ENCODE results near the gene SRGAP2B.
"Not testable (repeated sequence)": the region's sequence is repeated elsewhere in the genome, so short reads cannot be mapped to it uniquely, and the experiment has no call there.

The SRGAP2B gene

DNA sequence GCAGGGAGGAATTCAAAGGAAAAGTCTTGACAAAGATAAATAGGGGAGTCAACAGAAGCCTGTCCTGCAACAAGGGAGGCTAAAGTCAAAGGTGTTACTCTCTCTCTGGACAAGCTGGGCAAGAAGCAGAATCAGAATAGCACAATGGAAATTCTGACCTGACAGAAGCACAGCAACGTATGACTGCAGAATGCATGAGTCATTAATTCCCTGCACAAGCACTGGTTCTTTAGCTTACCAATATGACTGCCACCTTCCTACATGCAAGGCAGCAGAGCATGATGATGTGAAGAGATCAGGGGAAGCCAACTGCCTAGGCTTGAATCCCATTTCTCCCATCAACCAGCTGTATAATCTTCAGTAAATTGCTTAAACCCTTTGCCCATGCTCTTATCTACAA is 153.4 kb downstream of the SRGAP2B start:
- DNase-seq = not testable (repeated sequence)

DNA sequence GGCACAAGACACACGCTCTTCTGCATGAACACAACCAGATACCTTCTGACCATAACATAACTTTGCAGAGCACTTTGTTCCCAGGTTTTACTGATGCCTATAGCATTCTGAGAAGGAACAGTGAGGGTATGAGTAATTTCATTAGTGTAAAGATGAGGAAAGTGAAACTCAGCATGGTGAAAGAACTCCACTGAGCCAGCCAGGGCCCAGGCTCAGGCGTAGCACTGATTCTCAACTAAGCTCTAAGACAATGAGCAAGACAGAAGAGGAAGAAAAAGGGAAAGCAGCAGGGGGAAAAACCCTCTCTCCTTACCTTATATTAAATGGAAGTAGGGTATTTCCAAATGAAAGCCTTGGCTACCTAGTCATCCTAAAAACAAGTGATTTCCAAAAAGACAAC is 155.1 kb downstream of the SRGAP2B start:
- not testable (repeated sequence) for DNase-seq

DNA sequence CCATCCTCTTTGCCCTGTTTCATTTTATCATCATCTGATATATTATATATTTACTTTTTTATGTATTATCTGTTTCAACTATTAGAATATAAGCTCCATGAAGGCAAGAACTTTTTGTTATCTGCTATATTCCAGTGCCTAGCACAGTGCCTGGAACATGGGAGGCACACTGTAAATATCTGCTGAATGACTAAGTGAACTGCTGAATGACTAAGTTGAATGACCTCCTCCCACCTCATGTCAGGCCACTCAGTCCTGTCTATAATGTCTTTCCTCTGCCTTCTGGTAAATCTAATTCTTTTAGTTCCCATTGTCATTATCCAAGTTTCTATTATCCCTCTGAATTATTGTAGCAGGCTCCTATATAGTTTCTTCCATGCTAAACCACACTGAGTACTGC is 156.5 kb downstream of the SRGAP2B start:
- DNase-seq = not testable (repeated sequence)

DNA sequence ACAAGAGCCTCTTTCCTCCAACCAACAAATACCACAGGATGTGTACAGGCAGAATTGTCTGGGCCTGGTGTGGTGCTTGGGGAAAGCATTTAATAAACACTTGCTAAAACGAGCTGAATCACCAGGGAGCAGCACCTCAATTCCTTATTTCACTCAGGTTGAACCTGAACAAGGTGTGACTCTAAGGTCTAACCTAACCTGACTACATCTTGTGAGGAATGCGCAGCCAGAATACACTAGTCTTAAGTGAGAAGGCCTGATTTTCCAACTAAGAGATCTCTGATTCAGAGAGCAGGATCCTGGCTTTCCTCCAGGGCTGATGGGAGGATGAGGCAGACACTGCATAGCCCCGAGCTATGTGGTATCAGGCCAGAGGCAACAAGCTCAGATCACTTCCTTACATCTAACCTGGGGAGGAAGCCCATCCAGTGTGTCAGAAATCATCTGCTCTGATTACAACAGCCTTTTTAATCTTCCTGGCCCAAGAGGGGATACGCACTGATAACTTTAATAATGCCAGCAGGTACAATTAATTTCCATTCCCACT is 158.9 kb downstream of the SRGAP2B start:
- DNase-seq = not testable (repeated sequence)

DNA sequence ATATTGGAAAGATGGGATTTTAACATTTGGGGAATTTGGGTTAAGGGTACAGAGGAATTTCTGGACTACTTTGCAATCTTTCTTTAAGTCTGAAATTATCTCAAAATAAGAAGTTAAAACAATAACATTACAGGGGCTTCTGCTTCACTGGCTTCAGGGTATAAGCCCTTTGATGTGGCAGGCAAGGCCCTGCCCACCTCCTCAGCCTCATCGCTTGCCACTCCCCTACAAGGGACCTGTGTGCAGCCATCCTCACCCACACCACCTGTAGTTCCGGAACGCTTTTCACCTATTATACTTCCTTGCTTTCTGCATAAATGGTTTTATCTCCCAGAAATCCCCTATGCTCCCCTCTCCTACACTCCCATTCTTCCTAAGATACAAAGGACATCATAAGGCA is 159.8 kb downstream of the SRGAP2B start:
- not testable (repeated sequence) for DNase-seq

DNA sequence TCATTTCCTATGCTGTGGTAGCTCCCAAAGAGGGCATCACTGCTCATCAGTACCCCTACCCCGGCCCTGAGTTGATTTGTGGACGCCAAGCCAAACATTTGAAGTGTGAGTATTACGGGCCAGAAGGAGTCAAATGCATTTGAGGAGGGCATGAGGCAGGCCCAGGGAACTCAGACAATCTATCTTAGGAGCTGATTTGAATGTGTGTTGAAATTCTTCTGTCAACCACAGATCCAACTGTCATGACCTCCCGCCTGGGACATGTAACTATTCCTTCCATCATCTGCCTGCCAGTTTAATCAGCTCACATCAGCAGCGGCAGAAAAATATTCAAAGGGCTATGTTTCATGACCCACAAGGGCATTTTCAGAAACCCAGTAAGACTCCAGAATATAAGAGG is 162.1 kb downstream of the SRGAP2B start:
- not testable (repeated sequence) for DNase-seq

DNA sequence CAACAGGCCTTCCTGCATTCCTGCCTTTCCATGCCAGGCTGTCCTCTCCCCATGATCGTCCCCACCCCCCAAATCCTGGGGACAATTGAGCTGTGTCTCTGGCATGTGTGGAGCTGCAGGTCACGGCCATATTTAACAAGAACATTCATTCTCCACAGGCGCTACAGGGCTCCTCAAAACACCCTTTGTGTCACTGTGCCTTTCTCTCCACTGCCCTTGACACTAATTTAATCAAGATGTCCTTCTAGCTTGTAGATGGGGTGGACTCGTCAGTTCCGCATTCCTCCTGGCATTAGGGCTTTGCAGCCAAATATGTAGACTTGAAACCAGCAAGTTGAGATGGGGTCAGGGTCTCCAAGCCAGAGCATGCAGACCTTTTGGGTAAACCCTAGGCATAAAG is 163.0 kb downstream of the SRGAP2B start:
- not testable (repeated sequence) for DNase-seq

DNA sequence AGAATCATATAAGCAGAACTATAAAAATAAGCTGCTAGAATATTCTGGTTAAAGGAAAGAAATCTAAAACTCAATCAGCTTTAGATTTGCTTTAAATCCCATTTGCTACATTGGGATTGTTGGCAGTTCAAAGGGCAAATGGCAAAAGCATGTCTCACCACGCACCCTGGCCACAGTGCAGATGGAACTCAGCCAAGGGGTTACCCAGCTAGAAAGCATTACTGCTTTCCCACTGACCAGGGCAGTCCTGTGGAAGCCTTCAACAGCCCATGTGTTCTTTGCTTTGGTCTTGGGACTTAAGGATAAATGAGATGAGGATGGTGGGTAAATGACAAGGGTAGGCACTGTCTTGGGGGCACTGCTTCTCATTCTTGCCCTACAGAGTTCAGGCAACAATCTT is 163.6 kb downstream of the SRGAP2B start:
- not testable (repeated sequence) for DNase-seq

DNA sequence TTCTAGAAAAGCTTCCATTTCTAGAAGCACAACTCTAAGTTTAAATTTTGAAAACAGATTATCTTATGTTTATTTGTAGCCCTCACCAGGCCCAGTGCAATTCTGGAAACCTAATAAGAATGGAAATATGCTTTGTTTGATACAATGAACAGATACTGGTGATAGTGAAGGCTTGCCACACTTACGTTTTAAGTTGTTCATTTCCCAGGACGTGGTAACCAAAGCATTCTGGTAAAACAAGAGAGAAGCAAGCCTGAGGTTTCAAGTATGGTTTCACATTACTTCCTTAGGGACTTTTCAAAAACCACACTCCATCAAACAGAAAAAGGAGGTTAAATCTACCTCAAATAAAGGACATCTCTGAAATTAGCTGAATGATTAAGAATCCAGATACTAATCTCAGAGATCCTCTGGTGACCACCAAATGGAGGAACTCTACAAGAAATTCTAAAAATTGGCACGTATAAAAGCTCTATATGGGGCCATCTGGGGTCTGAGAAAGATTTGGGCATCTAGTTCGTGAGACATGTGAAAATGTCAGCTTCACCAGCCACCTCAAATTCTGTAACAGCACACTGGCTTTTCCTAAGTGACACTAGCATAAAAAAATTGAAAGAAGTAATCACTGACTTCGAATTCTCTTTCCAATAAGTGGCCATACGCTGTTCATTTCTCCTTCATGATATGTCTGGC is 164.9 kb downstream of the SRGAP2B start:
- DNase-seq = not testable (repeated sequence)

DNA sequence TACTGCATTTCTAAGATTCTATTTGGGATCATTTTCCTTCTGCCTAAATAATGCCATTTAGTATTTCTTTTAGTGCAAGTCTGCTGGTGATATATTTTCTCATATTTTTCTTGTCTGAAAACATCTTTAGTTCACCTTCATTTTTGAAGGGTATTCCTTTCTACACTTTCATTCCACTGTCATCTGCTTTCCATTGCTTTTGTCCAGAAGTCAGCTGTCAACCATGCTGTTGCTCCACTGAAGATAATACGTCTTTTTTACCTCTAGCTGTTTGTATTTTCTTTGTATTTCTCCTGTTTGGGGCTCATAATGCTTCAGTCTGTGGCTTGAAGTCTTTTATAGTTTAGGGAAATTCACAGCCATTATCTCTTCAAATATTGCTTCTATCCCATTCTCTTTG is 167.8 kb downstream of the SRGAP2B start:
- not testable (repeated sequence) for DNase-seq

DNA sequence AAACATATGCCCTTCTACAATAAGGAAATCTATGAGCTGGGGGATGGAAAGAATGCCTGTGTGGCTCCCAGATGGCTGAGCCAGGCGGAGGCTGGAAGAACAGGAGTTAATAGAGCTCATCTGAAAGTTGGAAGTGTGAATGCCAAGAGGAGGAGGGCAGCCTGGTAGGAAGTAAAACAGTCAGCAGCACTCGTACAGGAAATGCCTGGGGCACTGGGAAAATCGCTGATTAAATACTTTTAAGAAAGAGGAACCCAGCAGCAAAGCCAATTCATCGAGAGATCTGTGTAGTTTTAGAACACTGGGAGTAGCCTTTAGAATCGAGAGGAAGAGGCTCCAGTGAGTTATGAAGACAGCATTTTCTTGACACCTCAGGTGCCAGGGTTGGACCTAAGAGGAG is 171.5 kb downstream of the SRGAP2B start:
- not testable (repeated sequence) for DNase-seq

DNA sequence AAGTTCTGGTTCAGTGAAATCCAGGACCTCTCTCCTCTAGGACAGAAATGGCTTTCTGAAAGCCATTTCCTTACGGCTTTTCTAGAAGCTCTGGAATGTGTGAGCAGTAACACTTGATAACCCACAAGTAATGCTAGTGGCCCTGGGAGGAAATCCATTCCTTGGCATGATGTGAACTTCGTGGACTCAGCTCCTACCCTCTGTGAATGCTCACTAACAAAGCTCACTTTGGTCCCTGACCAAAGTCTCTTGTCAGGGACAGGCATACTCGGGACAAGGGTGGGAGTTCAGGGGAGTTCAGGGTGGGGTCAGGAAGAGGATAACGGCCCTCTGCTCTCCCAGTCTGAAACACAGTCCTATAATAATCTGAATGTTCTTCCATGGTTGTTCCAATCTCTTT is 172.3 kb downstream of the SRGAP2B start:
- not testable (repeated sequence) for DNase-seq

DNA sequence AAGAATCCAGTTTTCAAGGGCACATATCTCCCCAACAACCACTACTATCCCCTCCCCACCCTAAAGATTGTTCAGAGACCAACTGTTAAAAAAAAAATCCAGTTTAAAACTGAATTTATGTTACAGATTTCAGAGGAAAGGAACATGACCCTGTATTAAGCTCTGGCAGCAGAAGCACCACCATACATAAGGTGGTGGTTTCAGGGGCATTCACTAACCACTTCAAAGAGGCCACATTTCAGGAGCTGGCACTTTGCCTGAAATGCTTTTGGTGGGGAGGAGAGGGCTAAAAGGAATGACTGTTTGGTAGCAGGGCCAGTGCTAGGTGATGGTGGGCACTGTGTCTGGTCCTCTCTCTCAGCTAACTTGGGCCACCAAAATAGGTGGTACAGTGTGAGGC is 176.0 kb downstream of the SRGAP2B start:
- not testable (repeated sequence) for DNase-seq

DNA sequence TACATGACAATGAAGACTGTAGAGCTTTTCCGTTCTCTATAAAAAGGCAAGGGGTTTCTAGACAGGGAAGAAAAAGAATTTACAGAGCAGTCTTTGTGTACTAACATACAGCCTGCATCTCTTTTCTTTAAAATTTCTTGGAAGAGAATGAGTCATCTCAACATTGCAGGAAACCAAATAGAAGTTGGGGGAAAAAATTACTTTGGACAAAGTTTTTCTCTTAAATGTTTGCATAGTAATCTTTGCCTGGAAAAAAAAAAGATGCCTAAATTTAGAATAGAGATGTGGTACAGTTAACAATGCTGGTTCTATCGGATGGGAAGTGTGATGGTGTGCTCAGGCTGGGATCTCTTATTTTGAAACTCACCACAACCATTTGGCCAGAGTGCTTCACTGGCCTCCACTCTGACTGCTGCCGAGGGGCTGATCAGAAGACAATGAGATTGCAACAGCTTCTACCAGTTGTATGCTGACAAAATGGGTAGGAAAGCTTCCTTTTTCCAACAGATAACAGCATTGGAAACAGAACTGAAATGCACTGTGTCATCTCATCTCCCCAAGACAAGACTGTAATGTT is 177.0 kb downstream of the SRGAP2B start:
- not testable (repeated sequence) for DNase-seq

DNA sequence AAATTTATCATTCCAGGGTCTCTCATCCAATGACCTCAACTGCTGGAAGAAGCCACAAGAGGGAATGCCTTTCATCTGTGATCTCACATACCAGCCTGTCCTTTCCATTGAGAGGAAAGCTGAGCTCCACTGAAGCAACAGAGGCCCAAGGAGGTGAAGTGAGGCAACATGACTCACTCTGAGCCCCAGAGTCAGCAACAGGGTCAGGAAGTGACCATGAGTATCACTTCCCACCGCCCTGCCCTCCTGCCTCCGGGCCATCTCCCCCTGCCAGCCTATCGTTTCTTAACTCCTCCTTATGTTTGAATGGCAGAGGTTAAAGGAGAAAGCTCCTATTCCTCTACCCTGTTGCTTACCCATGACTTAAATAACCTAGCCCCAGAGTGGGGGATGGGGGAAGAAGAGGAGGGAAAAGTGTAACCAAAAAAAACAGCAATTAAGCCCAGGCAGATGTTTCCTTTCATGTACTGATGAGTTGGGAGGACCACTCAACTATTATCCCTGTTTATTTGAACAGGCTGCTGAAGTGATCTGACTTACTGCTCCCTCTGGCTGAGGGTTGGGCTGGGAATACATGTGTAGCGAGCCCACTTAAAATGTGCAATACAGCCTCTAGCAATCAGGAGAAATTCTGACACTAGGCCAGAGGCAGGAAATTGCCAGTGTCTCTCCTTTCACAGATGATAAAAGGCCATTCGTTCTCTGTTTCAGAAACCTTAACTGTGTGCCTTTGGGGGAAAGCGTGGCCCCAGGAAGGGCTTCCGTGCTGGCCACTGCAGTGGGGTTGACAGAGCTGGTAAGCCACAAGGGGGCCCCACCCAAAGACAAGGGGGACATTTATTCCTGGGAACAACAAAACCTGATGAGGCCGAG is 177.7 kb downstream of the SRGAP2B start:
- DNase-seq = not testable (repeated sequence)

DNA sequence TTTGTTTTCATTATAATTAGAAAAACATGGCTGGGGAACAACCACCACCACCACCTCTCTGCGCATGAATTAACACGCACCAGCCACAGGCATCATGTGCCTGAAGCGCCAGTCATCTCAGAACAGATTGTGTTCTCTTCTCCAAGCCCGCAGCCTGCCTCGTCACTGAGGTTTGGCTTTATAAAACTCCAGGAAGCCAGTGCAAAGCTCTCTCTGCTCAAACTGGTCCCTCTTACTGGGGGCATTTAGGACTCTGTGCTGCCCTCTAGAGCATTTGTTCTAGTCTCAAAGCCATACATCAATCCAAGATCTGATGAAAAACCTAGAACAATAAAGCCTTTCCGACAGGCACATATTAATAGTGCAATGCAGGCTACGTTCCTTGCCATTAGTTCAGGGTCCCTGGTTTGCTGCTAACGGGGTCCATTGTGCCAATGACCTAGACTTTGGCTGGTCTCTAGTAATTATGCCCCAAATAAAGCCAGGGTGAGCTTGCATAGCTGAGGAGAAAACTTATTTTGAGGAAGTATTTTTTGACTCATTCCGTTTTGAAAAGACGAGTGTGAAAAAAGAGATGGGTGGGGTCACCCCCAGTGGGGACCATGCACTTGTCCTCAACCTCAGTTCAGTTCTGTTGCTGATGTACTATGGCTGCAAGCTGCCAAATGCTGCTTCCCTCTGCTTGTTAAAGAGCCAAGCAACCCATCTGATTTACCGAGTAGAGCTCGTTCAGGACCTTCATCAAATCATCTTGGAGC is 181.0 kb downstream of the SRGAP2B start:
- not testable (repeated sequence) for DNase-seq

DNA sequence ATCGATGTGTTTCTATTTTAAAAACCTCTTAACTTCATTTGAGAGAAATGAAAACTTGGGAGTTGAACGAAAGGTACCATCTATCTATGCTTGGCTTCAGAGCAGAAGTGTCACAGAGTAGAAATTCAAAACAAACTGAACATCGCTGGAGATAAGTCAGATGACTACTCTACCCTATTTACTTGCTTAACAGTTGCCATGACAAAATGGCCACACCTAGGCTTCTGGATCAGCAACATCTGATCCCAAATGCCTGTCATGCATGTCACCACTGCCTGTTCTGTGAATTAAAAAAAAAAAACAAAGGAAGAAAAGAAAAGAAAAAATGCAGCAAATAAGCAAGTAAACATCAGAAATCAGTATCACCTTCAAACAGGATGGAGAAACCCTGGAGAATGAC is 181.7 kb downstream of the SRGAP2B start:
- DNase-seq = not testable (repeated sequence)

DNA sequence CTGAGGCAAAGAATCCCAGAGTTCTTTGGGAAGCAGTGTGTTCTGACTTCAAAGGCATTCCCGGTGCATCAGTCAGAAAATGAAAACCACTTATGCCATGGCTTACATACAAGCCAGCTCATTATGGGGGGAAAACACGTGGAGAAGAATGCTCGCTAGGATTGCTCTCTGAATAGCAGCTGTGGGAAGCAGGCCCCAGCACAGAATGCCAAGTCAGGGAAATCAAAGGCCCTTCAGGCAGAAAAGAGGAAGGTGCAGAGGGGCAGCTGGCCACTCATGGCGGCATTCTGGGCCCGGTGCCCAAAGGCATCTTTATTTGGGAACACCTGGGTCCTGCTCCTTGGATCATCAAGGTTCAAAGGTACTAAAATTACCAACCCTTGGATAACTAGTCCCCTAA is 184.4 kb downstream of the SRGAP2B start:
- not testable (repeated sequence) for DNase-seq

DNA sequence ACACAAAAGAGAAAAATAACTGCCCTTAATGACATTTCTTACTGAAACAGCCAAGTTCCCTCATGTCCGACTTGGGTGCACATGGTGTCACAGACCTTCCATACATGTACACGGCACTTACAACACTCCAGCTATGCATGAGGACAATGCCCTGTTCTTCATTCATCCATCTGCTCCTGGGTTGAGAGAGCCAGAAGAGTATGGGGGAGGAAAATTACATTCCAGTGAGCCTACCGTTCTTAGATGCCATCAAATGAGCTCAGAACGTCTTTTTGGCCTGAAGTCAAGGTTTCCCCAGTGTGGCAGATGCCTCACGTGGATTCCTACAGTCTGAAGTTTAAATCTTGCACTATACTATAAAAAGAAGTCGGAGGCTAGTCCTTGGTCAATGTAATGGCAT is 194.3 kb downstream of the SRGAP2B start:
- DNase-seq = not testable (repeated sequence)

DNA sequence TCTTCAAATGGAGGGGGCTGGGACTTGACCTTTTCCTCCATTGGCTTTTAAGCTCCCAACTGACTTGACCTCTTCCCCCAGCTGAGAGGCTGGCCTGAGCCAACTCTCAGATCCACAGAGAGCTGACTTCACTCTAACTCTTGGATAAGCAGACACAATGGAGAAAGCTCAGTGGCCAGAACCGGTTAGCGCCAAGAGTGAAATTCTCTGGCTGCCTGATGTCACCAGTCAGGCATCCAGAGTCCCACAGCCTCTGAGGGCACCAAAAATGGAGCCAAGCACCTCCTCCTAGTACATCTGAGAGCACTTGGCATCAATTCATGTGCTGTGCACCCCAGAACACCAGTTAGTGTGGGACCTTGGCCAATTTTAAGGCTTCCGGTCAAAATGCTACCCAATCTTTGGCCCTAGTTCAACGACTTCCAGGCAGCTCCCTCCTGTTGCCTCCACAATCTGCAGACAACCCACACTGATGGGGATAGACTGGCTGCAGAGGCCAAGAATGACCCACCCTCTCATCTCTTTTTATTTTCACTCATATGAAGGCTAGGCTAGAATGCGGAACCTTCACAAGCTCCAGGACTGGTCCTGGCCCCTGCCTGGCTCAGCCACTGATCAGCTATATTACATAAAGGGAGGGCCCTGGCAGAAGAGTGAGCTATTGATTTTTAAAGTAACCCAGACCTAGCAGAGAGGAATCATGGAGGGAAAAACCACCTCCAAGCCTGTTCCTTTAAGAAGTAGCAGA is 200.5 kb downstream of the SRGAP2B start:
- not testable (repeated sequence) for DNase-seq

DNA sequence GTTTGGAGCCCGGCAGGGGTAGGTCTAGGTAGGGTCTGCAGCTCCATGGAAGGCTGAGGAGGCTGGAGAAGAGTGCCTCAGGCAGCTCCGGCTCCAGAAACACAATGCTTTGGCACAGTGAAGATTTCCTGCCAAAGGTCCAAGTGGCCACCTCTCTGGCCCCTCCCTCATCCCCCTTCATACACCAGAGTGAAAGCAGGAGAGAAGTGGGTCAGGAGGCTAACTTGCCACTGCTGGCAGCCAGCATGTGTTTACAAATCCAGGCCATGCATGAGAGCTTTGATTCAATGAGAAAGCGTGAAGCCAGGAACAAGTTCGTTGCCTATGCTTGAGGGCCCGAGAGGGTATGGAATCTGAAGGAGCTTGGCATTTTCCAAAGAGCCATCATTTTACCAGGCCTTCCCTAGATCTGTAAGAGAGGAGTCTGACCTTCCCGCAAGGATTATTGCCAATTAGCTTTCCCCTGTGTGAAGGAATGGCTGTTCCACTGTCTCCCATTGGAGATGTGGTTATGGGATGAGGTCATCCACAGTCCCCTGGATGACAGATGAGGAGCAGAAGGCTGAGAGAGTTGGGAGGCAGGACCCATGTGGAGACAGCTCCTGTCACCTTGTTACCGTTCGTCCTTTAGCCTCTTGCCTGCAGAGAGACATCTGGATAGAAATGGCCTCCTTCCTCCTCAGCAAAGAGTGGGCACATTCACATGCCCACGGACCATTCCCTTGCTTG is 201.3 kb downstream of the SRGAP2B start:
- DNase-seq = not testable (repeated sequence)

Data from Kasumi-1 (cell line).